Posterior cingulate gyrus (tissue), 11 donors: ENCODE results near the gene RCN1.
"Not testable (repeated sequence)": the region's sequence is repeated elsewhere in the genome, so short reads cannot be mapped to it uniquely, and the experiment has no call there.

Experiments
- DNase-seq, 10 donors: peaks; one replicate each; pipeline versions ENCODE4 v3.0.0 to v3.0.0-alpha.2; 2020 to 2021; ENCODE audit warnings: mixed read lengths in 3 of 10
- intact Hi-C: fragments of 100-400 bp; cut with DNase I; formaldehyde crosslinking; loops from one replicate; pipeline ENCODE4 v1.15.1; 2023

The RCN1 gene

DNA sequence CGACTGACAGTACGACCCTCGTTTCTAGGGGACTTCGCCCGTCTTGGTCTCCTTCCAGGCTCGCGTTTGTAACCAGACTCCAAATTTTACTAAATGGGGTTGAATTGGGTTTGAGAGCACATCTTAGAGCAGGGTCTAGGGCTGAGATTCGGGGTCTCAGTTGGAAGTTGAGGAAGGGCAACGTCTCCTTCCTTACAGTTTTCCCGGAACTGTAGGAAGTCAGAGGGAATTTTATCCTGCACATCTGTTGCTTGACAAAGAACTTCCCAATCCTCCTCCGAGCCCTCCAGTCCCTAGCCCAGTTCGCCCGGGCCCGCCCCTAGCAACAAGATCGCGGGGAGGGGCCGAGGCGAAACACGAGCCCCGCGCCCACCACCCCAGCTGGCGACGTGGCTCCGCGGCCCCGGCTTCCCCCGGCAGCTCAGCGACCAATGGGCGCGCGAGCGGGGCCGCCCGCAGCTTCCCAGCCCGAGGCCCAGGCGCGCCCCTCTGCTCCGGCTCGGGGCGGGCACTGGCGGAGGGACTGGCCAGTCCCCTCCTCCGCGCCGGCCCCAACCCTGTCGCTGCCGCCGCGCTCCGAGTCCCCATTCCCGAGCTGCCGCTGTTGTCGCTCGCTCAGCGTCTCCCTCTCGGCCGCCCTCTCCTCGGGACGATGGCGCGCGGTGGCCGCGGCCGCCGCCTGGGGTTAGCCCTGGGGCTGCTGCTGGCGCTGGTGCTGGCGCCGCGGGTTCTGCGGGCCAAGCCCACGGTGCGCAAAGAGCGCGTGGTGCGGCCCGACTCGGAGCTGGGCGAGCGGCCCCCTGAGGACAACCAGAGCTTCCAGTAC lies at the start of gene RCN1:
Gene RCN1 (plus strand): TSS at position 530 of the 826 bp plus-strand sequence. CDS start 123 bp downstream, at position 653.
- DNase-seq, result peak in 9 of 10 donors; percentile 22 to 92 (median 49)
- intact Hi-C loops, result no loop called here

DNA sequence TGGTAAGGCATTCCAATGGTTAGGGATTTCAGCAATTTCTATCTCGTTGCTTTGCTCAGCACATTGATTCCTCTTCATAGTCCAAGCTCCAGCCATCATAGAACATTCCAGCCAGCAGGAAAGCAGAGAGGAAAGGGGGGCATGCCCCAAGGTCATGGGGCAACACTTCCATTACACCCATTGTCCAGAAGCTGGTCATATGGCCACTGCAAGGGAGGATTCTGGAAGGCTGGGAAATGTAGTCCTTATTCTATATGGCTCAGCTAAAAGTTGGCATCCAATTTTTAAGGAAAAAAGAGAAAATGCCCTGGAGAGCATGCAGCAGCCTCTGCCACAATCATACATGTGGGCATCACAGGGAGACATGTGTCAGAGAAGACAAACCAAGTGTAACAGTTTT lies 47.1 kb upstream of the RCN1 start:
- DNase-seq, result no peak
- intact Hi-C loops, result no loop called here

DNA sequence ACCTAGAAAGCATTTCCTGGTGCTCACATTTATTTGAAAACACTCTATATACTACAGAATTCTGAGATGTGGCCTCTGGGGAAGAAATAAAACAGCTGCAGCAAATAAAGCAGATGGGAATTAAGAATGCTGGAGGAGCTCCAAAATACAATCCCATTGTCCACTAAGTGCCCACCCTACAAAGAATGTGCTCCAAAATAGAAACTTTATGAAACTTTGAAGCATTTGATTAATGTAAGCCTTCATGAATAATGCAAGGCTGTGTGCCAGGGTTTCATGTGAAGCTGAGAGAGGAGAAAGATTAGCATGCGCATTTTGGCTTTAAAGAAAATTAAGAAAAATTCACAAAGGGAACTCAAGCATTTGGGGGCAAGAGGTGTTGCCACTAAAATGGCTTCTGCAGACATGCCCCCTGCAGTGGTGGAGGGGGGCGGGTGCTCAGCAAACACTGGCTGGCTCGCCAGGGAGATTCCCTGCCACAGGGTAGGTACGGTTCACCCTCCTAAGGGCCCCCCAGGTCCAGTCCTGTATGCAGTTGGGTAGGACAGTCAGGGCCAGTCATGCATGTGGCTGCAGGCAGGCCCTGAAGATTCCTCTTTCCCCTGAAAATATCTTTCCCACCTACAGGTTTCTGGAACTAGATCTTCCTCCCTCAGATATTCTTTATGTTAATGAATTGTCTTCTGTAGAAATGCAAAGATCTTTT lies 46.6 kb upstream of the RCN1 start:
- intact Hi-C loops, result no loop called here
- no peak for DNase-seq

DNA sequence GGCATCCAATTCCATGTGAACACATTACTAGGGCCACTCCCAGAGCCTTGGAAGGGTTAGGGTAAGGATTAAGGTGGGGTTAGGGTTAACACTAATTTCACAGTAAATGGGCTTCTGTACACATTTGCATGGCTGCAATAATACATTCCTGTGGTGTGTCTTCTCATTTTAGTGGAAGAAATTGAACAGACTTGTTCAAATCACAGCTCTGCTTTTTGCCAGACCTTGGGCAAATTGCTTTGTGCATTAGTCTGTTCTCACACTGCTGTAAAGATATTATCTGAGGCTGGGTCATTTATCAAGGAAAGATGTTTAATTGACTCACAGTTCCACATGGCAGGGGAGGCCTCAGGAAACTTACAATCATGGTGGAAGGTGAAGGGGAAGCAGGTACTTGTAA lies 45.4 kb upstream of the RCN1 start:
- DNase-seq, result no peak
- intact Hi-C loops, result no loop called here

DNA sequence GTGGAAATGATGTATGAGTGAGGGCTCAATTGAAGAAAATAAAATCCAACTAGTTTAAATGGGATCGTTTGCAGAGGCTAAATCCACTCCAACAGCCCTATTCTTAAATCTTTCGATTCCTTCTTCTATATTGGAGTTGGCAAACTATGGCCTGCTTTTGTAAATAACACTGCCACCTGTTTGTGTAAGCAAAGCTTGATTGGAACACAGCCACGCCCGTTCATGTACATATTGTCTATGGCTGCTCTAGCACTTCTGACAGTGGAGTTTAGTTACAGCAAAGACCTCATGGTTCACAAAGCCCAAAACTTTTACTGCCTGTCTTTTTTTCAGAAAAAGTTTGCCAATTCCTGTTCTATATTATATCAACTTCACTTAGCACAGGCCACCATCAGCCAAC lies 40.6 kb upstream of the RCN1 start:
- intact Hi-C loops, result no loop called here

DNA sequence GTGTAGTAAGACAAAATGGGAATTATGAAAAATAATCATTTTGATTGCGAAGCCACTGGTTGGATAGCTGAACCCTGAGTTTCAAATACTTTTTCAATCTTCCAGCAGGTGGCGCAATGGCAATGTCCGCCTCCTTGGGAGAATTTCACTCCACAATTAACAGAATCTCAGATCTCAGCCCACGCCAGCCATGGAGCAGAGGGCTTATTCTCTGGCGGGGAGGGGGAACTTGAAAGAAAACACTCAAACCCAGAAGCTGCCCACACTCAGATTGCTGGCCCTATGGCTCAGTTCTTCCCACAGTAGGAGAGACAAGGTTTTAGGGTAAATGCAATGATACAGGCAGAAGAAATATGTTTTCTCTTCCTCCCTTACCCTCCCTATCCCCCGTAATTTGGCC lies 38.7 kb upstream of the RCN1 start:
- DNase-seq, result peak in 8 of 10 donors; percentile 36 to 90 (median 62)
- intact Hi-C loops, result loop anchor here (1.0 to 2.0 kb wide), 2 partner anchors 124 to 245 kb away; no protein-coding TSS in a partner anchor

More for the DNA sequence above, 40.6 kb upstream of the RCN1 start:
- DNase-seq, result no peak

DNA sequence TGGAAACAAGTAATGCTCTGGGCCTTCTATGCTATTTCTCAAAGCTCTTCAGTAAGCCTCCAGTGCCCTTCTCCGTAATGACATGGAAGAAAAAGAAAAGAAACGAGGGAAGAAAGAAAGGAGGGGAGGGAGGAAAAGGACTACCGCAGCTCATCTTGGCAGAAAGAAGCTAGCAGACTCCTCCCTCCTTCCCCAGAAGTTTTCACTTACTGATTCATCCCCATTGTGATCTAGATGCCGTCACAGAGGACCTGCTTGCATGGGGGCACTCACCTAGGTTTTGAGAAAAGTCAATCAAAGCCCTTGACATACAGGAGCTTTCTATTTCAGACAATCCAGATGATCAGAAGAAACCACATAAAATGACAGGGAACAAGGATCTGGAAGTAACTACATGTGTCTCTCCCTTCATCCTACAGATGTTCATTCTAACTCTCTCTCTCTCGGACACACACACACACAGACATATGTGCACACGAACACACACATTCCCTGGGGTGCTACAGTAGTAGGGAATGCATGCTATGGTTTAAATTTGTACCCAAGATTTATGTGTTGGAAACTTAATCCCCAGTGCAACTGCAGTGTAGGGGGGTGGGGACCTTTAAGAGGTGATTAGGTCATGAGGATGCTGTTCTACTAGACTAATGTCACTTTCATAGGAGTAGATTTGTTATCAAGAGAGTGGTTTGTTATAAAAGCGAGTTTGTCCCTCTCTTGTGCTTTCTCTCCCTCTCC lies 37.6 kb upstream of the RCN1 start:
- DNase-seq, result no peak
- intact Hi-C loops, result loop anchor here (2.0 kb wide), 1 partner anchor 243 kb away; no protein-coding TSS in a partner anchor

DNA sequence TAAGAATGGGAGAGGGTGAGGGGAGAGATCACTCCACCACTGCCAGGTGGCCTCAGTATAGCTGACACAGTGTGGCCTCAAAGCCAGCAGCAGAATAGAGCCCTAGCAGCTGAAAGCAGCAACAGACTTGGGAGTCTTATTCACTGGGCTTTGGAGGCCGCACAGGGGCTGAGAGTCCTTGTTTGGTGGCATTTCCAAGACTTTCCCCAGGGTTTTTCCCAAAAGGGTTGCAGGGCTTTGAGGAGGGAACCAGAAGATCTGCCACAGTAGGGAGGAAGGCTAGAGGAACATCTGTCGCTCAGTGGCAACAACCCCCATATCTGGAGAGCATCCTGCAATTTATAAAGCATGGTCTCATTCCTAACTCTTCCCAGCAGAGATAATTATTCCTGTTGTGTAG lies 35.0 kb upstream of the RCN1 start:
- intact Hi-C loops, result no loop called here

DNA sequence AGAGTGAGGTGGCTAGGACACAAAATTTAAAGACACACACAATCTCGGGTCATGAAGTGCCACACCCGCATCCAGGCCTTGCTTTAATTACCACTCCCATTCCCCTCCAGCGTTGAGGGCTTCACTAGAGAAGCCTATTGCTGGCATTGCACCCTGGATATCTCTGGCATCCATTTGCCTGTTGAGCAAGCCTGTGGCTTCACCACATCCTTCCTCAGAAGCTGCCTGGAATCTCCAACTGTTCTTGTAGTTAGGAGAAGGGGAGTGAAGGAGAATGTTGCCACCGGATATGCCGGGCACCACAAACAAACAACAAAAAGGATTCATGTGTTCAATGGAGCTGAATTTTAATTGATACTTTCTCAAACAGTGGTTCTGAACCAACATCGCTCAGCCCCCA lies 34.4 kb upstream of the RCN1 start:
- intact Hi-C loops, result no loop called here
- no peak for DNase-seq

More for the DNA sequence above, 35.0 kb upstream of the RCN1 start:
- no peak for DNase-seq

DNA sequence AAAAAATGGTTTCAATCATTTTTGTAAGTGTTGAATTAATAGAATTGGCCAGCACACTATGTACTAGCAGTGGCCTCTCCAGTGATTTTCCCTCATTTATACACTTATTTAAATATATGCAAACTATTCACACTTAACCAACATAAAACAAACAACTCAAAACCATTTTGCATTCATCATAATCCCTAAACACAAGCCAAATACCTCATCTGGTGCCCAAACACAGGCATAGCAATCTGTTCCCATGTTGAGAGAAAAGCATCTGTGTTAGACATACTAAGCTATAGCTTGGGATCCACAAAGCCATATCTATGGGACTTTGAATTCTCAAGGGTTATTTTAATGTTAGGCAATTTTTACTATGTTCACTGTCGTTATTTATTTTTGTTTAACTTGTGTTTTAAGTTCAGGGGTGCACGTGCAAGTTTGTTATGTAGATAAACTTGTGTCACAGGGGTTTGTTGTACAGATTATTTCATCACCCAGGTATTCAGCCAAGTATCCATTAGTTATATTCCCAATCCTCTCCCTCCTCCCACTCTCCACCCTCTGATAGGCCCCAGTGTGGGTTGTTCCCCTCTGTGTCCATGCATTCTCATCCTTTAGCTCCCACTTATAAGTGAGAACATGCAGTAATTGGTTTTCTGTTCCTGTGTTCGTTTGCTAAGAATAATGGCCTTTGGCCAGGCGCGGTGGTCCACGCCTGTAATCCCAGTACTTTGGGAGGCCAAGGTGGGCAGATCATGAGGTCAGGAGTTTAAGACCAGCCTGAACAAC lies 31.0 kb upstream of the RCN1 start:
- no peak for DNase-seq
- intact Hi-C loops, result no loop called here

DNA sequence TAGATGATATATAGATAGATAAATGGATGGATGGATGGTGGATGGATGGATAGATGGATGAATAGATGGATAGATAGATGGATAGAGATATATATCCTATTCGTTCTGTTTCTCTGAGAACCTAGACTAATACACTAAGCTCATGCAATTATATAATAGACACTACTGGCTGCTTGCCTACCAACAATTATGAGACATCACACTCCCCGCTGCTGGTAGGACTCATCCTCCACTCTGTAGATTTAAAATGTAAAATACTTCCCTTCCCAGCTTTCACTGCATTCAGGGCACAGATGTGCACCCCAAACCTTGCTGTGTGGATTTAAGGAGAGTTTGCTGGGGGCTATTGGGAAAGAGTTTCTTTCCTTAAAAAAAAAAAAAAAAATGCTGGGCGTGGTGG lies 28.3 kb upstream of the RCN1 start:
- DNase-seq, result no peak
- intact Hi-C loops, result no loop called here

DNA sequence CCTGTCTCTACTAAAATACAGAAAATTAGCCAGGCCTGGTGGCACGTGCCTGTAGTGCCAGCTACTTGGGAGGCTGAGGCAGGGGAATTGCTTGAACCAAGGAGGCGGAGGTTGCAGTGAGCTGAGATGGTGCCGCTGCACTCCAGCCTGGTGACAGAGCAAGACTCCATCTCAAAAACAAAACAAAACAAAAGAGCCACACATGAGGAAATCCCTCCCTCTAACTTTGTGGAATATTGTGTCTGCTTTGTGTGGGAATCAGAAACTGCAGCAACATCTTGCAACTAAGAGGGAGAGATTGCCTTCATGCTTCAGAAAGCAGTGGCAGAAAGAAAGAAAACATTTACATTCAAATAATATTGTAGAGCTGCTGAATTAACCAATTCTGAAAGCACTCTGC lies 27.8 kb upstream of the RCN1 start:
- intact Hi-C loops, DNase-seq: not testable (repeated sequence)

DNA sequence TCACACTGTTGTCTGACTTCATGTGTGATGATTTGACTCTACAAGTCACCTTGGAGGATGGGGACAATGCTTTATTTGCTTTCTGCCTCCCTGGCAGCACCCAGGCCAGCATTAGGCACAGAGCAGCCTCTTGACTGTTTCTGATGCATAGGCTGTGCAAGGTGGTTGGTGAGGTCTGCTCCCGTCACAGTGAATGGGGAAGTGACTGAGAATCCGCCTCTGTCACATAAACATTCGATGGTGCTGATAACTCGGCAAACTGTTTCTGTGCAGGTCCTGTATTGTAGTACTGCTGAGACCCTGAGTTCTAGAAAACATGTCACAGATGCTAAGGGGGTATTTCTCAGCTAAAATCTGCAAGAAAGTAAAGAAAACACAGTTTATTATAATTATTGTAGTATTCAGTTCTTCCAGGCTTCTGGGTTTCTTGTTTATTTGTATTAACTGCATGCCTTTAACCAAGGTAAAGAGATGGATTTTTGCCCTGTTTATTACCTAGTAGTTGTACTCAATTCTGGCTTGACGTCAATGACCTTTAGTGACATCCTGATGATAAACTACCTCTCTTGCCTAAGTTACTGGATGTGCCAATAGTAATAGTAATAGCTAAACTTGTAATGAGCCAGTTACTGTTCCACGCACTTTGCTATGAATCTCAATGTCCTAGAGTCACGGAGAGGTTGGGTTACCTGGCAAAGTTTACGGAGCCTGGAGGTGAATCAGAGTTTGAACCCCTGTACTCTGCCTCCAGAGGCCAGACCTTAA lies 24.8 kb upstream of the RCN1 start:
- DNase-seq, result no peak
- intact Hi-C loops, result no loop called here

DNA sequence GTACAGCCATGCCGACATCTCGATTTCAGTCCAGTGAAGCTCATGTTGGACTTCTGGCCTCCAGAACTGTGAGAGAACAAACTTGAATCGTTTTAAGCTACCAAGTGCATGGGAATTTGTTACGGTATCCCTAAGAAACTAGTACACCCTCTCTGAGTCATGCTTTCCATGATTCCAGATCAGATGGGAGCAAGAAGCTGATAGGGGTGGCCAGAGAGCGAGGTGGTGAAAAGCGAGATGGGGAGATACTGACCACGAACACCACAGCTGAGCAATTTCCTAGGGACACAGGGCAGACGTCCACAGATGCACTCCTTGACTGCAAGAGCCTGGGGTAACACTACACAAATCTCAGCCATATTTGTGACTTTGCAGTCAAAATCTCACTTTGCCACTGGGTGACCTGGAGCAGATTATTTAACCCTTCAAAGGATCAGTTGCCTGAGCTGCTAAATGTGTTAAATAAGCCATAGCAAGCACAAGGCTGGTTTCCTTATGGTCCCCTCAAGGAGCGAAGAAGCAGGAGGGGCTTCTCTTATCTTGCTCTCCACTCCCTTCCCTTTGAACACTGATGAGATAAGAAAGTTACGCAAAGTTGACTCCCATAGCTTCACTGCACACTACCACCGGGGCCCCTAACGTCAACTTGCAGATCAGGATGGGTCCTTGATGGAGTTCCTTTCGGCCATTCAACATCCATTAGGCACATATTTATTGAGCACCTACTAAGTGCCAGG lies 22.6 kb upstream of the RCN1 start:
- DNase-seq, result no peak
- intact Hi-C loops, result no loop called here

DNA sequence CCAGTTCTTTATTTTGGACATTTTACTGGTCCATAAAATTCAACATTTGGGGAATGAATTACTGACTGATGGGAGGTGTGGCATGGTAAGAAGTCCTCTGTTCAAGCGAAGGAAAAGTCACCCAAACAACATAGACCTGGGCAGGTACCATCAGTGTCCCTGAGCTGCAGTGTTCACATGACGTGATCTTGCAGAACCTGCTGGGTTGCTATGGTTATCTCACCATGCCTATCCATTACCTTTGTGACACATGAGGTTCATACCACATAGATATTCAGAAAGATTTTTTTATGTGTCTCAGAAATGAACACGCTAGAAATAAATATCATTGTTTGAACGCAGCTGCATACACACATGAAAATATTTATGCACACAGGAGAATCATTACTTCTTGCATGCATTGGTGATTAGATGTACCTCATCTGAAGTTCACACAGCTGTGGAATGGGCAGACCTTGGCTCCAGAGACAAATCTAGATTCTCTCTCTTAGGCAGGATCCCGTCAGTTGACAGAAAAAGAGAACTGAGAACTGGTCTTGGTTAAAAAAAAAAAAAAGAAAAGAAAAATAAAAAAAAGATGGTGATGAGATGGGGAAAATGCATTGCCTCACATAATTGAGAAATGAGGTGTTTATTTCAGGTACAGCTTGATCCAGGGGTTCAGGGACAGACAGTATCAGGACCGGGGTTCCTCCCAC lies 21.4 kb upstream of the RCN1 start:
- intact Hi-C loops, result no loop called here
- no peak for DNase-seq

DNA sequence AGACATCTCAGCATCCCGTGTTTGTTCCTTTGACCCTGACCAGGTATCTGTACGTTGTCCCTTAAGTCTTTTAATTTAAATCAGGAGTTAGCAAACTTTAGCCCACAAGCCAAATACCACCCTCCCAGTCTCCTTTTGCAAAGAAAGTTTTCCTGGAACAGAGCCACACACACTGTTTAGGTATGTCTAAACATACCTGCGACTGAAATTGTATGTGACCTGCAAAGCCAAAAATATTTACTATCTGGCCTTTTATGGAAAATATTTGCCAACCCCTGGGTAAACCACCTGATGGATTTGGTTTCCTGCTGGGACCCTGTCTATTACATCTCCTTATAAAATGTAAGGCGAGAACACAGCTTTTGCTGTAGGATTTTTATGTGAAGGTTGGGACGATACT lies 20.2 kb upstream of the RCN1 start:
- intact Hi-C loops, result no loop called here
- no peak for DNase-seq

DNA sequence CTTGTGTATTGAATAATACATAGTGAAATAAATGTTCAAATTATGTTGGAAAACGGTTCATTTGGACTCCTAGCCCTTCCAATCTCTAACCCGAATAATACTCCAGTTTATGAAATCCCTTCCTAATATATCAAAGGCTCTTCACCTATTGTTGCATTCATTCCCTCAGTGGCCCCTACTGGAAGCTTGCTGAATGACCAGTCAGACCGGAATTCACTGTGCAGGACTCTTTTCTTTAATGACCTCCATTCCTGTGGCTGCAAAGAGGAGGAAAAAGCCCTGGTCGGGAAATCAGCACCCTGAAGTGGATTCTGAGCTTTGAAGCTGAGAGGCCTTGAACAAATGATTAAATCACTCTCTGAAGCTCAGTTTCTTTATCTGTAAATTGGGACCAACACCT lies 19.1 kb upstream of the RCN1 start:
- DNase-seq, result no peak
- intact Hi-C loops, result no loop called here

DNA sequence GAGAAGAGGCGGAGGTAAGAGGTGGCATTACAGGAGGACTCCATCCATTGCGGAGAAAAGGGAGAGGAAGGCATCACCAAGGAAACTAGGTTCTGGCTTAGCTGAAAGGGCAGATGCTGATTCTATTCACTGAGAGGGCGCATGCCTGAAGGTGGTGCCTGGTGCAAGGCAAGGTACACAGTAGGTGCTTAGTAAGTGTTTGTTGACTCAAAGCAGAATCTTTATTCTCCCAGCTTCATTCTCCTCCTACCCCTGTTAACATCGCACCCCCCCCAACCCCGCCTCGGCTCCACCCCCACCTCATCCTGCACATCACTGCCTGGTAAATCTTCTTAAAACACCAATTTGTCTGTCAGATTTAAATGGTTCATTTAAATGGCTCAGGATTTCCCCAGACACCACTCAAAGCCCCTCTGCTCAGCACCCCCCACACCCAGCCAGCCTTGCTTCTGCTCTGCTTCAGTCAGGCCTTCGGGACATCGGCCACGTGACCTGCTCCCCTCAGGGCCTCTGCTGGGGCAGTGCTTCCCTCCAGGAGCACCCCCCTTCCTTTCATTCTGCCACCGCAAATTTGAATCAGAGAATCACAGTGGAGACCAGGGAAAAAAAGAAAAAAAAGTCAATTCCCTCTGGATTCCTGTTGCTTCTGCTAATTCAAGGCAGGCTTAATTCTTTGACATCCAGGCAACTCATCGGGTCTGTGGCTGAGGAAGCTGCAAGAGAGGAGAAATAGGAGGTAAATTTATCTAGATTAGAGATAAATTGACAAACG lies 17.8 kb upstream of the RCN1 start:
- DNase-seq, result no peak
- intact Hi-C loops, result no loop called here
